ENCODE data around the gene PAGE5. TPM values are rescaled to one million over a fixed set of nuclear protein-coding genes. Genes with fewer than 3 reads are reported as not detected.

Gene PAGE5
- polyA plus RNA-seq, 1 of the 3 experiments (the other 2 are of a cell fraction), result 7.1 TPM

DNA sequence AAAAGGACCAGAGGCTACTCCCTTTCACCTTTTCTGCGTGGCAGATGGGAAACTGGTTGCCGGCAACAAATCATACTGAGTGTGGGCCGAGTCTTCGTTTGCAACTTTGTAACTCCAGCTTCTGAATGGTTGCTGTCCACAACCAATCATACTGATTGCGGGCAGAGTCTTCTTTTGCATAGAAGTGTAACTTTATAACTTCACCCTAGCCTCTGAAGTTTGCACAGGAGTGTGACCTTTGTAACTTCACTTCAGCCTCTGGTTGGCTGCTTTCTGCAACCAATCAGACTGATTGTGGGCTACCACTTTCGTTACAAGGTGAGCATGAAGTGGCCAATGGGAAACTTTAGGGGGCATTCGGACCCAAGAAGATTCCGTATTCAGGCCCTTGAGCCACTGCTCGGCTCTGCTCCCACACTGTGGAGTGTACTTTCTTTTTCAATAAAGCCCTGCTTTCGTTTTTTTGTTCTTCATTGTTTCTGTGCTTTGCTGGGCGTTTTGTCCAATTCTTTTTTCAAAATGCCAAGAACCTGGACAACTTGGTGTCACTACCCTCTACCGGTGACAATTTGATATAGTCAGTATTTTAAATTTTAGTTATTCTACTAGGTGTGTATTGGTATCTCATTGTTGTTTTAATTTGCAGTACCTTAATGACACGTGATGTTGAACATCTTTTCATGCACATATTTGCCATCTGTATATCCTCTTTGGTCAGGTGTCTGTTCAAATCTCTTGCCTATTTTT, 9.0 kb upstream of the PAGE5 start (continued):
- TF ChIP-seq YY1 (IDR thresholded peaks at IDR 0.05; ENCODE audit: low read depth) (no peak), JUND (IDR thresholded peaks at IDR 0.05) (no peak)

DNA sequence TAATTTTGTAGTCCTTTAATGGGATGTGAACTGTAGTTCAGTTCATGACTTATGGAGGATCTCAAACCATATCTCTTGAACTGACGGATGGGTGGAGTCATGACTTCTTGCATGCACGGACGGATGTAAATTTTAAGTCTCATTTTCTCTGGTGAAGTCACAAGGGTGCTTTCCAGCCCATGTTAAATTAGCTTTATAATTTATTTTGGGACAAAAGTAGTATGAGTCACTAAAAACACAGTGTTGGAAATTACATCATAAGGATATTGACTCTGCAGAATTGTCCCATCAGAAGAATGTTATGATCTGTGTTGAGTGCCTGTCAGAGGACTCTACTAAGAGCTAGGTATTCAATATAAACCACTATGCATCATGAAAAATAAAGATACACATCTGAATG, 6.8 kb upstream of the PAGE5 start:
- Histone ChIP-seq H3K4me3 (ENCODE audit: low read depth in 2 of 2, low read length in 1 of 2) (no peak overlapping the region), H3F3A (replicated peaks; ENCODE audit: insufficient read depth) (no peaks in the 10 kb centered on the region), H3K9ac (no peak overlapping the region), H3K4me1 (ENCODE audit: control insufficient read depth in 1 of 2, insufficient read depth in 2 of 2, low read depth in 1 of 2, low read length in 1 of 2) (no peaks in the 10 kb centered on the region), H3K9me3 (no peaks in the 10 kb centered on the region), H3K36me3 (replicated peaks in 1 of 2; ENCODE audit: control insufficient read depth in 1 of 2, insufficient read depth in 2 of 2, low read length in 1 of 2) (no peaks in the 10 kb centered on the region), H3K9me2 (no peaks in the 10 kb centered on the region), H3K4me2 (no peak overlapping the region), H3K79me2 (ENCODE audit: insufficient read depth) (no peaks in the 10 kb centered on the region), H3K27ac (ENCODE audit: low read depth in 2 of 2, low read length in 1 of 2) (no peak overlapping the region), H2AFZ (ENCODE audit: low read depth) (no peak overlapping the region), H4K20me1 (ENCODE audit: insufficient read depth) (no peaks in the 10 kb centered on the region), H3K27me3 (ENCODE audit: insufficient read depth) (no peaks in the 10 kb centered on the region; the same call in 1 of the 2 replicates)
- ChIA-PET POLR2A (no interaction called here), CTCF (no interaction called here)
- WGBS (ENCODE audit: low lambda C conversion rate), result 4% methylated on average over 3 of the region's 3 CpGs
- TF ChIP-seq CHD2 (IDR thresholded peaks at IDR 0.05; ENCODE audit: low read length, partially characterized antibody) (no peak), YY1 (IDR thresholded peaks at IDR 0.05; ENCODE audit: low read depth) (no peak), FOSL2 (IDR thresholded peaks at IDR 0.05; ENCODE audit: borderline replicate concordance, low read depth) (no peak), CTCF (IDR thresholded peaks at IDR 0.05) (no peak), FOXM1 (IDR thresholded peaks at IDR 0.05; ENCODE audit: low read depth) (no peak), JUND (IDR thresholded peaks at IDR 0.05) (no peak), GABPA (IDR thresholded peaks at IDR 0.05; ENCODE audit: low read depth) (no peak), MXI1 (IDR thresholded peaks at IDR 0.05; ENCODE audit: low read depth, low read length) (no peak), NRF1 (IDR thresholded peaks at IDR 0.05; ENCODE audit: low read depth, low read length) (no peak), EP300 (IDR thresholded peaks at IDR 0.05; ENCODE audit: borderline replicate concordance in 1 of 2, low read depth in 1 of 2, low read length in 1 of 2) (no peak), TEAD4 (IDR thresholded peaks at IDR 0.05; ENCODE audit: borderline replicate concordance, insufficient read depth) (no peak), RXRA (IDR thresholded peaks at IDR 0.05; ENCODE audit: borderline replicate concordance, low read depth) (no peak)
- TF ChIP-seq, protein P1, sequence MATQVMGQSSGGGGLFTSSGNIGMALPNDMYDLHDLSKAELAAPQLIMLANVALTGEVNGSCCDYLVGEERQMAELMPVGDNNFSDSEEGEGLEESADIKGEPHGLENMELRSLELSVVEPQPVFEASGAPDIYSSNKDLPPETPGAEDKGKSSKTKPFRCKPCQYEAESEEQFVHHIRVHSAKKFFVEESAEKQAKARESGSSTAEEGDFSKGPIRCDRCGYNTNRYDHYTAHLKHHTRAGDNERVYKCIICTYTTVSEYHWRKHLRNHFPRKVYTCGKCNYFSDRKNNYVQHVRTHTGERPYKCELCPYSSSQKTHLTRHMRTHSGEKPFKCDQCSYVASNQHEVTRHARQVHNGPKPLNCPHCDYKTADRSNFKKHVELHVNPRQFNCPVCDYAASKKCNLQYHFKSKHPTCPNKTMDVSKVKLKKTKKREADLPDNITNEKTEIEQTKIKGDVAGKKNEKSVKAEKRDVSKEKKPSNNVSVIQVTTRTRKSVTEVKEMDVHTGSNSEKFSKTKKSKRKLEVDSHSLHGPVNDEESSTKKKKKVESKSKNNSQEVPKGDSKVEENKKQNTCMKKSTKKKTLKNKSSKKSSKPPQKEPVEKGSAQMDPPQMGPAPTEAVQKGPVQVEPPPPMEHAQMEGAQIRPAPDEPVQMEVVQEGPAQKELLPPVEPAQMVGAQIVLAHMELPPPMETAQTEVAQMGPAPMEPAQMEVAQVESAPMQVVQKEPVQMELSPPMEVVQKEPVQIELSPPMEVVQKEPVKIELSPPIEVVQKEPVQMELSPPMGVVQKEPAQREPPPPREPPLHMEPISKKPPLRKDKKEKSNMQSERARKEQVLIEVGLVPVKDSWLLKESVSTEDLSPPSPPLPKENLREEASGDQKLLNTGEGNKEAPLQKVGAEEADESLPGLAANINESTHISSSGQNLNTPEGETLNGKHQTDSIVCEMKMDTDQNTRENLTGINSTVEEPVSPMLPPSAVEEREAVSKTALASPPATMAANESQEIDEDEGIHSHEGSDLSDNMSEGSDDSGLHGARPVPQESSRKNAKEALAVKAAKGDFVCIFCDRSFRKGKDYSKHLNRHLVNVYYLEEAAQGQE (IDR thresholded peaks at IDR 0.05; ENCODE audit: low read depth, low read length), result no peak
- TF ChIP-seq, protein P2, sequence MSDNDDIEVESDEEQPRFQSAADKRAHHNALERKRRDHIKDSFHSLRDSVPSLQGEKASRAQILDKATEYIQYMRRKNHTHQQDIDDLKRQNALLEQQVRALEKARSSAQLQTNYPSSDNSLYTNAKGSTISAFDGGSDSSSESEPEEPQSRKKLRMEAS (IDR thresholded peaks at IDR 0.05; ENCODE audit: low read depth), result no peak
- DNase-seq, result no peak
